ENCODE data around the gene NUB1. TPM values are rescaled to one million over a fixed set of nuclear protein-coding genes. Genes with fewer than 3 reads are reported as not detected.

Gene NUB1
- polyA plus RNA-seq, 1 donor (not counting 4 experiments of a cell fraction or from before 2014, with no cell fraction given), result 34.6 TPM

GRCh38 chr7:151392426-151392825 is 50.8 kb downstream of the NUB1 start:
- H3K9ac ChIP-seq (ENCODE audit: control insufficient read depth, extremely low read depth, insufficient read depth, low read length), result no peak overlapping the region

GRCh38 chr7:151393031-151393977 is 51.7 kb downstream of the NUB1 start:
- no peak for FAIRE-seq
- Histone ChIP-seq H3K4me1 (ENCODE audit: control insufficient read depth, extremely low read depth, insufficient read depth, low read length) (no peaks in the 10 kb centered on the region), H3K27me3 (ENCODE audit: control insufficient read depth, extremely low read depth, insufficient read depth, low read length) (peaks cover 18% of the 10 kb centered on the region), H3K4me3 (ENCODE audit: control insufficient read depth in 2 of 3, extremely low read depth in 1 of 3, insufficient read depth in 2 of 3, low read depth in 1 of 3, low read length in 3 of 3) (no peak overlapping the region), H3K36me3 (ENCODE audit: control insufficient read depth in 2 of 2, extremely low read depth in 1 of 2, insufficient read depth in 2 of 2, low read length in 2 of 2) (no peaks in the 10 kb centered on the region), H3K9ac (ENCODE audit: control insufficient read depth, extremely low read depth, insufficient read depth, low read length) (no peak overlapping the region), H3K27ac (ENCODE audit: control insufficient read depth, insufficient read depth, low read length) (no peak overlapping the region), H2AFZ (ENCODE audit: control insufficient read depth, low read length) (no peak overlapping the region), H4K20me1 (ENCODE audit: control insufficient read depth, extremely low read depth, insufficient read depth, low read length) (no peaks in the 10 kb centered on the region), H3K9me1 (ENCODE audit: control insufficient read depth, extremely low read depth, insufficient read depth, low read length) (no peaks in the 10 kb centered on the region), H3K79me2 (ENCODE audit: control insufficient read depth, insufficient read depth, low read length) (no peaks in the 10 kb centered on the region), H3K4me2 (ENCODE audit: control insufficient read depth, extremely low read depth, insufficient read depth, low read depth, low read length) (no peak overlapping the region), H3K9me3 (ENCODE audit: control insufficient read depth, low read depth, low read length) (no peaks in the 10 kb centered on the region)
- no peak for DNase-seq (ENCODE audit: low read depth, low spot score)
- dilution Hi-C loops (cut with MboI; ENCODE audit: extremely low pct_ligation_motif_present, low sequenced_read_pairs), result no loop called here
- no peak for TF ChIP-seq CTCF (optimal IDR thresholded peaks at IDR 0.05 in 1 of 3, IDR thresholded peaks at IDR 0.05 in 1 of 3, conservative IDR thresholded peaks at IDR 0.05 in 1 of 3; ENCODE audit: extremely low read depth in 1 of 3, insufficient read depth in 2 of 3, low read length in 3 of 3)
- no peak for TF ChIP-seq EZH2 (IDR thresholded peaks at IDR 0.05; ENCODE audit: low read length)

More at GRCh38 chr7:151392426-151392825, 50.8 kb downstream of the NUB1 start:
- H2AFZ ChIP-seq (ENCODE audit: control insufficient read depth, low read length), result no peak overlapping the region
- H3K4me1 ChIP-seq (ENCODE audit: control insufficient read depth, extremely low read depth, insufficient read depth, low read length), result no peaks in the 10 kb centered on the region
- H3K9me3 ChIP-seq (ENCODE audit: control insufficient read depth, low read depth, low read length), result no peaks in the 10 kb centered on the region
- no peak for FAIRE-seq
- dilution Hi-C loops (cut with MboI; ENCODE audit: extremely low pct_ligation_motif_present, low sequenced_read_pairs), result no loop called here
- H3K4me2 ChIP-seq (ENCODE audit: control insufficient read depth, extremely low read depth, insufficient read depth, low read depth, low read length), result no peak overlapping the region
- no peak for TF ChIP-seq EZH2 (IDR thresholded peaks at IDR 0.05; ENCODE audit: low read length)
- no peak for TF ChIP-seq CTCF (optimal IDR thresholded peaks at IDR 0.05 in 1 of 3, IDR thresholded peaks at IDR 0.05 in 1 of 3, conservative IDR thresholded peaks at IDR 0.05 in 1 of 3; ENCODE audit: extremely low read depth in 1 of 3, insufficient read depth in 2 of 3, low read length in 3 of 3)
- H3K9me1 ChIP-seq (ENCODE audit: control insufficient read depth, extremely low read depth, insufficient read depth, low read length), result no peaks in the 10 kb centered on the region
- no peak overlapping the region for H3K27ac ChIP-seq (ENCODE audit: control insufficient read depth, insufficient read depth, low read length)
- no peaks in the 10 kb centered on the region for H4K20me1 ChIP-seq (ENCODE audit: control insufficient read depth, extremely low read depth, insufficient read depth, low read length)
- H3K27me3 ChIP-seq (ENCODE audit: control insufficient read depth, extremely low read depth, insufficient read depth, low read length), result peaks cover 18% of the 10 kb centered on the region
- DNase-seq (ENCODE audit: low read depth, low spot score), result no peak
- no peak overlapping the region for H3K4me3 ChIP-seq (ENCODE audit: control insufficient read depth in 2 of 3, extremely low read depth in 1 of 3, insufficient read depth in 2 of 3, low read depth in 1 of 3, low read length in 3 of 3)
- H3K79me2 ChIP-seq (ENCODE audit: control insufficient read depth, insufficient read depth, low read length), result no peaks in the 10 kb centered on the region
- H3K36me3 ChIP-seq (ENCODE audit: control insufficient read depth in 2 of 2, extremely low read depth in 1 of 2, insufficient read depth in 2 of 2, low read length in 2 of 2), result no peaks in the 10 kb centered on the region
